ENCODE measurements around the gene ZRANB3.

The ZRANB3 gene

DNA sequence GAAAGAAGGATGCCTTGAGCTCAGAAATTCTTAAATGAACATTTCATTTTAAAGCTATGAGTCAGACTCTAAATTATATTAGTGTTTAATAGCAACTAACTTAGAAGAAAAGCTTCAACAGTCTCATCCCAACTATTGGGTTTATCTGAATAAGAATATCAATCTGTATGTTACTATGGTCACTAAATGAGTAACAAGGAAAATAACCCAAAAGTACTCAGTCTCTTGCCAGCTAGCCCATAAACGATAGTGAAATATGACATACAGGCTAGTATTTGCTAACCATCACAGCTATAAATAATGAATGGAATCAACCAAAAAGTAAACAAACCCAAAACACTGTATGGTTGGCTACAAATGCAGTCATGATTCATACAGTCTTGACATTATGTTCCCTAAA is 304.1 kb downstream of the ZRANB3 start:
- Mint-ChIP-seq H3K27me3 (no peaks in the 10 kb centered on the region), H3K27ac (no peak overlapping the region), H3K4me3 (no peak overlapping the region), H3K9me3 (peaks cover 2% of the 10 kb centered on the region), H3K36me3 (no peaks in the 10 kb centered on the region), H3K4me1 (no peaks in the 10 kb centered on the region)
- CTCF ChIA-PET, result no interaction called here
- DNase-seq, result no peak

GRCh38 chr2:135225781-135226180 is 305.2 kb downstream of the ZRANB3 start:
- H3K4me1 Mint-ChIP-seq, result no peaks in the 10 kb centered on the region
- no peak overlapping the region for H3K4me3 Mint-ChIP-seq
- CTCF ChIA-PET, result no interaction called here
- no peak for DNase-seq
- no peaks in the 10 kb centered on the region for H3K36me3 Mint-ChIP-seq
- H3K27ac Mint-ChIP-seq, result no peak overlapping the region
- no peaks in the 10 kb centered on the region for H3K27me3 Mint-ChIP-seq
- peaks cover 2% of the 10 kb centered on the region for H3K9me3 Mint-ChIP-seq

DNA sequence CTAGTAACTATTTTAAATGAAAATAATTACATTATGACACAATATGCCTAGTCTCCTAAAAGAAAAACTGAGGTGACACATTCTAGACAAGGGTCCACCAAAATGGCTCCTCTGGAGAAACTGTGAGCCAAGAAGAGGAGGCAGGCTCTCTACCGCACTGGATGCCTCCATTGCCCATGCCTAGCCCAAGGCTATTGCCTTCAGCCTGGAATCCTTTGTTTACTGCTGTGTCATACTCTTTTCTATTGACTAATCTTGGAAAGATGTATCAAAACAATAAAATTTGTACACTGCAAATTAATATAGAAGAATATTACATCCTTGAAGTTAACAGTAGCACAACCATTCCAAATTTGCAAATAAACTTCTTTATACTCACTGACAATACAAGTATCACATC is 311.8 kb downstream of the ZRANB3 start:
- no peaks in the 10 kb centered on the region for H3K27me3 Mint-ChIP-seq
- H3K36me3 Mint-ChIP-seq, result no peaks in the 10 kb centered on the region
- H3K4me3 Mint-ChIP-seq, result no peak overlapping the region
- DNase-seq, result no peak
- H3K4me1 Mint-ChIP-seq, result no peaks in the 10 kb centered on the region
- H3K27ac Mint-ChIP-seq, result no peak overlapping the region
- CTCF ChIA-PET, result no interaction called here
- no peaks in the 10 kb centered on the region for H3K9me3 Mint-ChIP-seq

GRCh38 chr2:135218426-135218825 is 312.6 kb downstream of the ZRANB3 start:
- Mint-ChIP-seq H3K36me3 (no peaks in the 10 kb centered on the region), H3K27me3 (no peaks in the 10 kb centered on the region), H3K9me3 (no peaks in the 10 kb centered on the region), H3K4me3 (no peak overlapping the region), H3K27ac (no peak overlapping the region), H3K4me1 (no peaks in the 10 kb centered on the region)
- CTCF ChIA-PET, result interaction anchor here (1.3 kb wide), 1 partner anchor 10 kb away, joined by 3 read pairs; no protein-coding TSS in a partner anchor
- no peak for DNase-seq

DNA sequence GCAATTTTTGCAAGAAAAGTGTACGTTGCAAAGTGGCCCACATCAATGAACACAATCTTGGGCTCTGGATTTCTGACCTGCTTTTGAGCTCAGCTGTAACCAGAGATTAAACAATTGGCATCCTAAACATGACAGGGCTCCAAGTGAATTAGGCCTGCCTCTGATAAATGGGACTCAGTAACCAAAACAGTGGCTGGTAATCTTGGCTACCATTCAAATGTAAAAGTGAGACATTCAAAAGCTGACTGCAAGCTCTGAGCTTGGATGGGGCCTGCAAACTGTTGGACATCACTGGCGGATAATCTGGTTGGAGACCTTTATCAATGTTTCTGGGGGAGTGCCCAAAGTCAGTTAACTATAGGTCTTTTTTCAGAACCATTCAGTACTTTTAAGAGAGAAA is 318.3 kb downstream of the ZRANB3 start:
- H3K36me3 Mint-ChIP-seq, result no peaks in the 10 kb centered on the region
- no peaks in the 10 kb centered on the region for H3K27me3 Mint-ChIP-seq
- no peaks in the 10 kb centered on the region for H3K4me1 Mint-ChIP-seq
- DNase-seq, result no peak
- H3K27ac Mint-ChIP-seq, result no peak overlapping the region
- CTCF ChIA-PET, result interaction anchor here (1.0 kb wide), 1 partner anchor 209 kb away, joined by 3 read pairs; no protein-coding TSS in a partner anchor
- H3K4me3 Mint-ChIP-seq, result no peak overlapping the region
- H3K9me3 Mint-ChIP-seq, result no peaks in the 10 kb centered on the region

DNA sequence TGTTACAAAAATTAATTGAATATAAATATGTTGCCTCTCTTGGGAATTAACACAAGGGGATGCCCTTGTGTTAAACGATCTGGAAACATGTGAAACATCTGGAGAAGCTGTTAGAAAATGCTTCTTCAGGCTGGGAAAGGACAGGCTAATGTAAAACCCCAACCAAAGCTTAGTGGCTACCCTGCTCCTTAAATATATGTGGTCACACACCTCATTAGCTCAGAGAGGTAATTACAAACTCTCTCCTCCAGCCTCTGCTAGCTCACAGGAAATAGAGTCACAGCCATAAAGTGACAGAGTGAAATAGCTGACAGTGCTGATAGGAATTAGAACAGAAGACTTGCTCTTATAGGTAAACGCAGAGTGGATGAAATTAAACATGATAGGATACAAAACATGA is 323.0 kb downstream of the ZRANB3 start:
- CTCF ChIA-PET, result interaction anchor here (1.1 kb wide), 1 partner anchor 10 kb away, joined by 3 read pairs; no protein-coding TSS in a partner anchor
- no peak for DNase-seq

DNA sequence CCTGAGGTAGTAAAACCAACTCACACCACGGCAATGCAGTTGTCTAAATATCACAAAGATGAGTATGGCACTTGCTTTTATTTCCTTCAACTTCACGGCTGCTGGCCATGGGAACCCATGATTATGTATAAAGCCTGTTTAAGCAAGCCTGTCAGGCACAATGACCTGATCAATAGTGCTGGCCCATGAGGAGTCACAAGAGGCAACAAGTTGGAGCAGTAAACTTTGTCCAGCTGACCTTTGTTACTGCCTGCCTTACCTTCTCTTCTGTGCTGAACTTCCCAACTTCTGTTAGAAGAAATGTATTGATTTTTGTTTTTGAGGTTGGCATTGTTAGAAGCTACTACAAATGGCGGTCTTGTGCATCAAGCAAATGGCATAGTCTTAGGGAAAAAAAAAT is 327.1 kb downstream of the ZRANB3 start:
- H3K4me3 Mint-ChIP-seq, result no peak overlapping the region
- peaks cover 2% of the 10 kb centered on the region for H3K36me3 Mint-ChIP-seq
- no peaks in the 10 kb centered on the region for H3K9me3 Mint-ChIP-seq
- CTCF ChIA-PET, result no interaction called here
- H3K27me3 Mint-ChIP-seq, result no peaks in the 10 kb centered on the region
- no peaks in the 10 kb centered on the region for H3K4me1 Mint-ChIP-seq
- no peak overlapping the region for H3K27ac Mint-ChIP-seq
- no peak for DNase-seq

More for the DNA sequence above, 323.0 kb downstream of the ZRANB3 start:
- no peaks in the 10 kb centered on the region for H3K27me3 Mint-ChIP-seq
- no peak overlapping the region for H3K27ac Mint-ChIP-seq
- H3K9me3 Mint-ChIP-seq, result no peaks in the 10 kb centered on the region
- no peak overlapping the region for H3K4me3 Mint-ChIP-seq
- no peaks in the 10 kb centered on the region for H3K4me1 Mint-ChIP-seq
- peaks cover 2% of the 10 kb centered on the region for H3K36me3 Mint-ChIP-seq

DNA sequence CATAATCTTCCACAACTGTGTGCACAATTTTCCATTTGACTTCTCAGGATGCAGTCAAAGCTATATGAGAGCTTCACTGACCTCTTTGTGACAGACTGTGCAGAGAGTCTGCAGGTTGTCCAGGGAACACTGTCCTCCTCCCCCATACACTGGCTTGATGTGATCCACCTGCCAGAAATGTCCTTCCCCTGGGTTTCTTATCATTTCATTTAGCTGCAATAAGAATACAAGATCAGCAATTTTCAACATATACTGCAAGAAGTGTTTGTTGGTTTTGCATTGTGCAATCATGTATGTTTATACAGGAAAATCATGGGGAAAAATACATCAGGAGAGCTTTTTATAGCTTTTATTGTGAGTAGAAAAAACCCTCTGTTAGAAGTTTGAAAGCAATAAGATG is 328.3 kb downstream of the ZRANB3 start:
- CTCF ChIA-PET, result no interaction called here
- no peaks in the 10 kb centered on the region for H3K9me3 Mint-ChIP-seq
- no peak for DNase-seq
- H3K4me3 Mint-ChIP-seq, result no peak overlapping the region
- H3K27ac Mint-ChIP-seq, result no peak overlapping the region
- no peaks in the 10 kb centered on the region for H3K27me3 Mint-ChIP-seq
- no peaks in the 10 kb centered on the region for H3K4me1 Mint-ChIP-seq
- H3K36me3 Mint-ChIP-seq, result peaks cover 2% of the 10 kb centered on the region

- H3K4me1 Mint-ChIP-seq, result no peaks in the 10 kb centered on the region
- H3K9me3 Mint-ChIP-seq, result peaks cover 2% of the 10 kb centered on the region
- H3K36me3 Mint-ChIP-seq, result no peaks in the 10 kb centered on the region
- H3K27ac Mint-ChIP-seq, result no peak overlapping the region
- H3K4me3 Mint-ChIP-seq, result no peak overlapping the region
- no peak for DNase-seq
- H3K27me3 Mint-ChIP-seq, result no peaks in the 10 kb centered on the region
- CTCF ChIA-PET, result no interaction called here
Measured at GRCh38 chr2:135198481-135198880, 332.5 kb downstream of the ZRANB3 start.

DNA sequence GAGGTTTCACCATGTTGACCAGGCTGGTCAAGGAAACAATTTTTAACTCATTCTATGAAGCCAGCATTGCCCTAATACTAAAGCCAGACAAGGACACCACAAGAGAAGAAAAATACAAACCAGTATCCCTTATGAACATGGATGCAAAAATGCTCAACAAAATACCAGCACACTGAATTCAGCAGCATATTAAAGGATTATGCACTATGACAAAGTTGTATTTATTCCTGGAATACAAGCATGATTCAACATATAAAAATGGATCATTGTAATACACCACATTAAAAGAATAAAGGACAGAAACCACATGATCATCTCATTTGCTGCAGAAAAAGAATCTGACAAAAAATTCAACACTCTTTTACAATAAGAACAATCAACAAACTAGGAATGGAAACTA is 340.2 kb downstream of the ZRANB3 start:
- Mint-ChIP-seq H3K9me3 (peaks cover 10% of the 10 kb centered on the region), H3K4me1 (no peaks in the 10 kb centered on the region), H3K27me3 (no peaks in the 10 kb centered on the region), H3K4me3 (no peak overlapping the region), H3K36me3 (peaks cover 2% of the 10 kb centered on the region), H3K27ac (no peak overlapping the region)
- CTCF ChIA-PET, result no interaction called here
- DNase-seq, result no peak

DNA sequence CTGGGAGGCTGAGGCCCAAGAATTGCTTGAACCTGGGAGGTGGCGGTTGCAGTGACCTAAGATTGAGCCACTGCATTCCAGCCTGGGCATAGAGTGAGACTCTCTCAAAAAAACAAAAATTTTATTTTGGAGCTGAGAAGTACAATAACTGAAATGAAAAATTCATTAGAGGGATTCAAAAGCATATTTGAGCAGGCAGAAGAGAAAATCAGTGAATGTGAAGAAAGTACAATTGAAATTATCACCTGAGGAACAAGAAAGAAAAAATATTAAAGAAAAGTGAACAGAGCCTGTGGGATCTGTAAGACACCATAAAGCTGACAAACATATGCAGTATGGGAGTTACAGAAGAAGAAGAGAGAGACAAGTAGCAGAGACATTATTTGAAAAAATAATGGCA is 341.9 kb downstream of the ZRANB3 start:
- Mint-ChIP-seq H3K36me3 (peaks cover 3% of the 10 kb centered on the region), H3K27ac (no peak overlapping the region), H3K27me3 (no peaks in the 10 kb centered on the region), H3K4me3 (no peak overlapping the region), H3K4me1 (no peaks in the 10 kb centered on the region), H3K9me3 (peaks cover 9% of the 10 kb centered on the region)
- DNase-seq, result no peak
- CTCF ChIA-PET, result no interaction called here

GRCh38 chr2:135187270-135187669 is 343.7 kb downstream of the ZRANB3 start:
- no peak for DNase-seq
- peaks cover 3% of the 10 kb centered on the region for H3K36me3 Mint-ChIP-seq
- H3K4me1 Mint-ChIP-seq, result no peaks in the 10 kb centered on the region
- no peak overlapping the region for H3K27ac Mint-ChIP-seq
- H3K4me3 Mint-ChIP-seq, result no peak overlapping the region
- no peaks in the 10 kb centered on the region for H3K27me3 Mint-ChIP-seq
- CTCF ChIA-PET, result no interaction called here
- peaks cover 8% of the 10 kb centered on the region for H3K9me3 Mint-ChIP-seq

- Mint-ChIP-seq H3K36me3 (peaks cover 3% of the 10 kb centered on the region), H3K4me1 (no peaks in the 10 kb centered on the region), H3K27me3 (no peaks in the 10 kb centered on the region), H3K27ac (no peak overlapping the region), H3K4me3 (no peak overlapping the region), H3K9me3 (peaks cover 5% of the 10 kb centered on the region)
- CTCF ChIA-PET, result no interaction called here
- DNase-seq, result no peak
Measured at GRCh38 chr2:135186054-135186453, 345.0 kb downstream of the ZRANB3 start.

DNA sequence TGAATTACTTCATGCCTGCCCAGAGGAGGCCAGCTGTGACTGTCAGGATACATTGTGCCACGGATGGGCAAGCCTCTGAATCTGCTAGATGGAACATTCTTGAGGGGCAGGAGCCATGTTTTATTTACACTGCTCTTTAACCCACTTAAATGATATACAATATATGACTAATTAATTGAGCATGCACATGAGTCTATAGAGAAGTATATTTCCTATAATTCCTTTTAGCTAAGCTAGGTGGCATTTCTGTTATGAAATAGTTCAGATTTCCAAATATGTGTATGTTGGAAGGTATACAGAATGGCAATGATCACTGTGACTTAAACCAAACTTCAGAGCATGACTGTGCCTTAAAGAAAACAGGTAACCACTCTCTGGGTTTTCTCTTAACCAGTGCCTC is 347.2 kb downstream of the ZRANB3 start:
- CTCF ChIA-PET, result no interaction called here
- no peaks in the 10 kb centered on the region for H3K4me1 Mint-ChIP-seq

GRCh38 chr2:135182601-135183000 is 348.4 kb downstream of the ZRANB3 start:
- Mint-ChIP-seq H3K27me3 (no peaks in the 10 kb centered on the region), H3K4me1 (no peaks in the 10 kb centered on the region), H3K4me3 (no peak overlapping the region), H3K27ac (no peak overlapping the region), H3K9me3 (no peaks in the 10 kb centered on the region), H3K36me3 (peaks cover 1% of the 10 kb centered on the region)
- CTCF ChIA-PET, result no interaction called here
- no peak for DNase-seq

More for the DNA sequence above, 347.2 kb downstream of the ZRANB3 start:
- Mint-ChIP-seq H3K4me3 (no peak overlapping the region), H3K27ac (no peak overlapping the region), H3K36me3 (peaks cover 1% of the 10 kb centered on the region), H3K9me3 (no peaks in the 10 kb centered on the region), H3K27me3 (no peaks in the 10 kb centered on the region)
- no peak for DNase-seq

DNA sequence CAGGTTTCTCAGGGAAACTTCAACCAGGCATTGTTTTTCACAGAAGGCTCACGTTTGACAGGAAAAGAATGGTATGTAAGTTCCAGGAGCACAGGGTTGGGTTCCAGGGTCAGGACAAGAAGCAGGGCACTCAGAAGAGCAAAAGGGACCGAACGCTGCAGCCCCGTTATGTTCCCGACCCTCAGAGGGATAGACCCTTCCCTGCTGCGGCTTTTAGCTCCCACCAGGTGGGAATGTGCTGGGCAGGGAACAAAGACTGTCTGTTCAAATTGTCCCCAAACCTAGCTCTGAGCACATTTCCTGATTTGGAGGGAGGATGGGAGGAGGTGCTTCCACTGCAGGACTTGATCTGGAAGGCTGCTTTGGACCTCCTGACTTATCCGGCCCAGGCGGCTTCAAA is 348.8 kb downstream of the ZRANB3 start:
- CTCF ChIA-PET, result no interaction called here
- Mint-ChIP-seq H3K36me3 (peaks cover 2% of the 10 kb centered on the region), H3K4me3 (no peak overlapping the region), H3K4me1 (no peaks in the 10 kb centered on the region), H3K9me3 (peaks cover under 1% of the 10 kb centered on the region), H3K27me3 (no peaks in the 10 kb centered on the region), H3K27ac (no peak overlapping the region)
- no peak for DNase-seq

Data from activated naive CD4-positive, alpha-beta T cell treated with anti-CD3 and anti-CD28 coated beads, Interleukin-2, amount 10 ng/mL, durations not matched to agents 7 days and 5 days (primary cell).